HG02840 (cell line): ENCODE results near the gene ANKRD44.

Experiments
- ATAC-seq: cut with Tn5 transposase; IDR thresholded peaks from one replicate; pipeline ENCODE4 v1.9.1; 2021; ENCODE audit warnings: mild to moderate bottlenecking, moderate library complexity, moderate number of reproducible peaks; ENCODE audit not compliant: unreplicated experiment, low FRiP score

The ANKRD44 gene

DNA sequence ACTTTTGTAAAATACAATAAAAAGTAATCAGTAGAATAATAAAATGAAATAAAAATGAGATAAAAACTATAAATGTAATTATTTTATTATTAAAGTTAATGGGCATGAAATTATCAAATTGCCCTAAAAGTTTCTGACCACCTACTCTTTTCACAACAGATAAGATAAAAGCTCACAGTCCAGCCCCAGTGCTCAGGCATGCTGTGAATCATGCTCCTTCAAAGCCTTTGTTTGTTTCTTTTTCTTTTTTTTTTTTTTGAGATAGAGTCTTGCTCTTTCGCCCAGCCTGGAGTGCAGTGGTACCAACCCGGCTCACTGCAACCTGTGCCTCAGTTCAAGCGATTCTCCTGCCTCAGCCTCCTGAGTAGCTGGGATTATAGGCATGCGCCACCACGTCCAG lies 181.7 kb downstream of the ANKRD44 start:
- no peak for ATAC-seq

DNA sequence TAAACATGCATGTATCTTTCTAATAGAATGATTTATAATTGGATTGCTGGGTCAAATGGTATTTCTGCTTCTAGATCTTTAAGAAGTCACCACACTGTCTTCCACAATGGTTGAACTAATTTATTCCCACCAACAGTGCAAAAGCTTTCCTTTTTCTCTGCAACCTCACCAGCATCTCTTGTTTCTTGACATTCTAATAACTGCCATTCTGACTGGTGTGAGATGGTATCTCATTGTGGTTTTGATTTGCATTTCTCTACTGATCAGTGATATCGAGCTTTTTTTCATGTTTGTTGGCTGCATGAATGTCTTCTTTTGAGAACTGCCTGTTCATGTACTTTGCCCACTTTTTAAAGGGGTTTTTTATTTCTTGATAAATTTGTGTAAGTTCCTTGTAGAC lies 182.5 kb downstream of the ANKRD44 start:
- no peak for ATAC-seq

DNA sequence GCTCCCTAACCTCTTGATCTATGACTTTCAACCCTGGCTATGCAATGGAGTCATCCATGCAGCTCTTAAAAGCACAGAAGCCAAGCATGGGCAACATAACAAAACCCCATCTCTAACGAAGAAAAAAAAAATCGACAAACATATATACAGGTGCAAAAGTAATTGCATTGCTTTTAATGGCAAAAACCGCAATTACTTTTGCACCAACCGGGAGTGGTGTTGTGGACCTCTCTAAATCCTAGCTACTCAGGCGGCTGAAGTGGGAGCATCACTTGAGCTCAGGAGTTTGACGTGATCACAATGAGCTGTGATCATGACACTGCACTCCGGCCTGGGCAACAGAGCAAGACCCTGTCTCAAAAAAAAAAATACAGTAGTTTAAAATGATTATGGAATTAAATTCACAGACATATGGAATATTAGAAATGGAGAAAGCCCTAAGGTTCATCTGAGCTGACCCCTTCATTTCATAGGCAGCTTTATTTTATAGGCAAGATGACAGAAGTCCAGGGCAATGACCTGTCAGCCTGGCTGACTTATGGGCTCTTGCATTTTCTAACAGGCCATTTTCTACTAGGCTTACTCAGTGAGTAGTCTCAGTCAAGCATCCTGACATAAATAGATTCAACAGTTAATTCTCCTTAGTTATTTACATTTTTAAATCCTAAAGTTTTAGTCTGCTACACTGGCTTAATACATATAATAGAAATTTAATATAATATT lies 183.8 kb downstream of the ANKRD44 start:
- ATAC-seq, result no peak

DNA sequence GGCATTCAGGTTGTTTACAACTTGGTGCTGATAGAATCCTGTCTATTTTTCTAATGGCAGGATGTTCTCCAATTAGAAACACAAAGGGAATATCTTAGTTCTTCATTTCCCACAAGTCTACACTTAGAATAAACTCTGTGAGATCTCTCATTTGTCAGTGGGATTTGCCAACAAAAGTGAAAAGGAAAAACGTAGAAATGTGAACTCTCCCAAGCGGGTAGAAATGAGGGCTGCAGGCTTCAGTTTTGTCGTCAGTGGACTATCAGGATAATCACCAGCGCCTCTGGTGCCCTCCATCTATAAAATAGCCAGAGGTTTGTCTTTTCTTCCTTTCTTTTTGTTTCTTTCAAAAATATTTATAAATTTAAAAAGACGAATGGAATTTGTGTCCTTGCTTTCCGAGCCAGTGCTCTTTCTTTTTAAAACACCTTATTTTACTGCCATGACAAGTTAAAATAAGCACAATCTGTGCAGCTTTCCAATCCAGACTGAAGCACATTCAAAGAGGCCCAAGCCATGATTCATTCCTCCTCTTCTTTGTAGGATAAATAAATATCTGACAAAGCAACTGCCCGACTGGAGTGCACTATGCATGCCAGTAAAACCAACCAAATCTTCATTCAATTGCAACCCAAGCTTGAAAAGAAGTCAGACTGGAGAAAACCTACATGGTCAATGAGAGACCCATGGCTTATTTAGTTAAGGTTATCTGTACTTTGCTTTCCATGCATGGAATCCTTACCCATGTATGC lies 185.8 kb downstream of the ANKRD44 start:
- ATAC-seq, result no peak

DNA sequence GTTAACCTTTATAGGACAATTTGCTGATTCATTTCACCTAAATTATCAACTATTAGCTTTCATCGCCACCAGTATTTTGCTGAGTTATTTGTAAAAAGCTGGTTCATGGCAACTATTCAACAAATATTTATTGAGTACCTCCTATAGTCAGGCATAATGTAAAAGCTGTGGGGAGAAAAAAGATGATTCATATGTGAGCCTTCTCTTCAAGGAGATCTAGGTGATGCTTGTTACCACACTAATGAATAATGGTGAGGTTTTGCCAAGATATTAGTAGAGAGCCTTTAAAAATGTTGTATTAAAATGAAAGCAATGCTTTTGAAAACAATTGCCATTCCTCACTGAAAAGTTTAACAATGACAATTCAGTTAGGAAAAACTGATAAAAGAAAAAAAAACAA lies 187.8 kb downstream of the ANKRD44 start:
- ATAC-seq, result no peak

DNA sequence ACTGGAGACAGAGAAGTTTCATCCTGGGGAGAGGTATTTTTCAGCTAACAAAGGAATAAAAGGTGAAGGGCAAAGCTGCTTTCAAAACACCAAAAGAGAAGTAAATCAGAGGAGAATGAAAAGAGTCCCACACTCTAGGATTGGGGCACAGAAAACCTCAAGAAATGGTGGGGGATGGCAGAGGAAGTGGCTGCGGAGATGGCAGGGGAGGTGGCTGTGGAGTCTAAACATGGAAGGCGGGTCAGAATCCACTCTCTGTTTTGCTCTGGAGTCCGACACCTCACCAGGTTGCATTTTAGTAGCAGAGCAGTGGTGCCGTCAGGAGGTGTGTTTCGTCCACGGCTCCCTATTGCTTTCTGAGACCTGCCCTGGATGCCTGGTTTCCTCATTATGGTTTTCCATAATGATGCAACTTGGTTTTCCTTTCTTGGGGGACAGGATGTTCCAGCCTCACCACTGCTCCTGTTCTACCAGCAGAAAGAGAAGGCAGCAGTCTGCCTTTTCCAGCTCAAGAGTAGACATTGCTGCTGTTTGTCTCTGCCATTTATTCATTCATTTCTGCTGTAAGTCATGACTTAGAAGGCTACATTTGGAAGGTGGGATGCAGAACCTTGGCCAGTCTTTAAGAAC lies 188.7 kb downstream of the ANKRD44 start:
- ATAC-seq, result no peak

DNA sequence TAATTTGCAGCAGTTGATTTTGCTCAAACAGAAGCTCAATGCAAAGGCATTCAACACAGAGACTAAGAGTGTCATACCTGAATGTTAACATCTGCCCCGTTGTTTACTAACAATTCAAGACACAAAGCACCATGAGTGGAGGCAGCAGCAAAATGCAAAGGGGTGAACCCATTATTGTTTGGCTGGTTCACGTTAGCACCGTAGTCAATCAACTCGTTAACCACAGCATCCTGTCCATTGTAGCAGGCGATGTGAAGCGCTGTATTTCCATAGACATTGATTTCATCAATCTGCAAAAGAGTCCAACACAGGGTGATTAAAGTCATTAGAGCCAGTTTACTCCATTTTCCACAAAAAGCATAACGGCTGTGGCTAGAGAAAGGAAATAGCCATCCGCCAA lies 189.3 kb downstream of the ANKRD44 start:
- no peak for ATAC-seq

DNA sequence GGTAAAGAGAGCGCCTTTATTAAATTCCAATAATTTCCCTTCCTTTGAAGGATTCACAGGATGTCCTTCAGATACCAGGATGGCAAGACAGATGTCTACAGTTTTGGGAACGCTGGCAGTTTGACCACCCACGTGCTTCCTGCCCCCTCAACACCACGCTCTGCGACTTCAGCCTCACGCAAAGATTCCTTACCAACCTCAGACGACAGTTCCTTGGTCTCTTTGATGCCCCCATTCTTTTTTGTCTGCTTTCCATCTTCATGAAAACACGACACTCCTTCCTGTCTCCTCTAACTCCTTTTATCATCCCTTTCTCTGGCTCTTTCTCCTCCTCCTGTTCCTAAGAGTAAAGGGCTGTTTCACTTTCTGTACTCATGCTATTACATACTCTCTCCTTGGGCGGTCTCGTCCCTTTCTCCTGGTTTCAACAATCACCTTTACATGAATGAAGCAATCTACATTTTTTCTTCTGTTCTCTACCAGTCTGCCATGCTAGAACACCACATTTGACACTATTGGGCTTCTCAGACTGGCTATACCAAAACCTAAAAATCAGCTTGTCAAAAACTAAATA lies 194.2 kb downstream of the ANKRD44 start:
- no peak for ATAC-seq

DNA sequence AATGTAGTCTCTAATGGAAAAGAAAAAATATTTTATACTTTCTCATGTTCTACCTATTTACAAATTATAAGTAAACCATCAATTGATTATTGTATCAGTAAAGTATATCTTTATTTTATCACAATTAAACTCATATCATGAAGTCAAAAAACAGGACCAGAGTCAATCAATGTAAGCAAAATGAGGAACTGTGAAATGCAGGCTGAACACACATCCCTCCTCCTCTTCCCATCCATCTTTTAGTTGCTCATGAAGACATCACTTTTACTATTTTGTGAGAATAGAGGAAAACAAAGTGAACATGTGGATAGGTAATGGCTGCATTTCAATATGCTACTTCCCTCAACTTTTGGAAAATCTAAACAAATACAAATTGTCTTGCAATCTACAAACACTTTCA lies 195.3 kb downstream of the ANKRD44 start:
- ATAC-seq, result no peak

DNA sequence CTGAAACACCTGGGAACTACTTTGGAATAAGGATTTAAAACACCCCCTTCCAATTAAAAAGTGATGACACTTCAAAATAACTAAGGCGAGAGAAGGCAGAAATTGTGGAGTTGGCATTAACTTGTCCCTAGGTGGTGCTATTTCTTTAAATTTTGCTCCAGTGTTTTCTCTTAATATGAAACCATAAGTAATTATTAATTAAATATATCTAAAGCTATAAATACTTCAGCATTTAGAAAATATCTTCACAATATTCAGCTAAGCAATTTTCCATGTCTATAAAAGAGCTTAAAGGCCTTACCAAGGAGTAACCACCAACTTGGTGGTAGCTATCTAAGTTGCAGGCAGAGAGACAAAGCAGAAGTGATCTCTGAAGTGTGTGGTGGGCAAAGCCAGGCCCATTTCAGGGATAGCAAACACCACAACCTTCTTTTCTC lies 197.3 kb downstream of the ANKRD44 start:
- no peak for ATAC-seq

DNA sequence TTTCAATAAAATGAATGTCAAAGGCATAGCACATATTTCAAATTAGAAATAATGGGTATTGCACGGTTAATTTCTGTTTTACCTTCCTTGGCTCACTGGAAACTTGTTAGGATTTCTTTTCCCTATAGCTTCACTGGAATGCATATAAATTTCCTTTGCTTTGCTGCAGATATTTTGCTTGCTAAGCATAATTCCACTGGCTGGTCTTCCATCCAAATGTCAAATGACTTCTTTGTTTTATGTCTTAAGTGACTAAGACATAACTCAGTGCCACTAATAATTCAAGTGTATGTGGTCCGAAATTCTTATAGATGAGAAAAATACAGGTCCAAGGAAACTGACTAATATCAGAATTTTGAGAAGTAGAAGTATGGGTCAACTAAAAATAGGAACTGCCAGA lies 201.3 kb downstream of the ANKRD44 start:
- ATAC-seq, result no peak

DNA sequence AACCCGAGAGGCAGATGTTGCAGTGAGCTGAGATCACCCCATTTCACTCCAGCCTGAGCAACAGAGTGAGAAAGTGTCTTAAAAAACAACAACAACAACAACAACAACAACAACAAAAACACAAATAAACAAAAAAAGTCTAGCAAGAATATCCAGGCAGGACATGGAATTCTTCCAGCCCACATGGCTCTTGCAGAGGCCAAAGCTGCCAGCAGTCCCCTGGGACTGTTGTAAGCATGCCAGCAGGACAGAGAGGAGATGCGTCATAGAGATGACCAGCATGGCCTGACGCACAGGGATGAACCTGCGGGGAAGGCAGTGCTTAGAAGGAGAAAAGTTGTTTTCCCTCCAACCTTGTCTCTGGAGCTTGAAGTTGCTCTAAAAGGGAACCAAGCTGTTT lies 201.8 kb downstream of the ANKRD44 start:
- ATAC-seq, result no peak

DNA sequence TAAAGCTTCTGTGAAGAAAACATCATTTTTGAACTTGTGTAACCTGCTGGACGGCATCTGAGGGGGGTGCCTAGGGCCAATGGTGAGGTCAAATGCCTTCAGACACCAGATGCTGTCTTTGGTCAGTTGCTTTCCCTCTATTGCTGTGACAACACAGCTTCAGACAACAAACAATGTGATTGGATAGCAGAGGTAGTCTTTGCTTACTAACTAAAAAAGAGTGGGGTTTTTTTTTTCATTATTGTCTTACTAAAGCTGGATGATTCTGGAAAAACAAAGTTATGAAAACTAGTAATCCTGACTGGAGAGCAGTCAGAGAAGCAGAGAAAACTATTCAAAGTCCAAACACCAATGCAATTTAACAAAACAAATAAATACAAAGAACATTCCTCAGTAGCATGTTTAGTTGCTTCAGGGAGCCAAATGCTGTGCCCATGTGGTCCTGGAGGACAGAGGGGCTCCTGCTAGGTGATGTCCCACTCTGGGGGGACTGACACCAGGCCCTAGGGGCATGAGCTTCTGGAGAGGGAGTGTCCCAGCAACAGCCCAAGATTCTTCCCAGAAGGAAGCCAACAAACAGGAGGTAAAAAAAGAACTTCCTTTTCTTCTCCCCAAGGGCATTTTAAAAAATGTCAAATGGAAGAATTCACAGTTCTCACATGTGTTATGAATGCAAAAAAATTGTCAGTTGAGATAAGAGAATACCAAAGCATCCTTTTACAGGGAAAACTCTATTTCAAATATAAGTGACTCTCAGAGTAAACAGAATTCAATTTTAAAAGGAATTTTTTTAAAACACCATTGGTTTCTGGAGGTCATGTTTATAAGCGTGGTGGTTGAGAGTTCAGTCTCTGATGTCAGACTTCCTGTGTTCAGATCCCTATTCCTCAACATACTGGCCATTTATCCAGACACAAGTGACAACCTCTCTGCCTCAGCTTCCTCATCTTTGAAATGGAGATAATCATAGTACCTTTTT lies 203.0 kb downstream of the ANKRD44 start:
- ATAC-seq, result no peak

DNA sequence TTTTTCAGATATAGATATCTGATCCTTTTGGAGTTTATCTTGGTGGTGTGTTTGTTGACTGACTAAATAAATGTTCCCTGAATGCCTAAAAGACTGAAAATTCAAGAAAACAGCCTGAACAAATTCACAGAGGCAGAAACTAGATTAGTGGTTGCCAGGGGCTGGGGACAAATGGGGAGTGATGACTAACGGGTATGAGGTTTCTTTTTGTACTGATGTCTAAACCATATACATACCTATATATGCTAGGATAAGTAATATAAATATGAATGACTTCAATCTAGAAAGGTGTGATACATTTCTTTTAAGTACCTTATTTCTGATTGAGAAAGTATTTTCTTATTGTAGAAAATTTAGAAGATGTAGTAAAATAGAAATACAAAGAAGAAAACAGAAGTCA lies 207.2 kb downstream of the ANKRD44 start:
- ATAC-seq, result no peak

DNA sequence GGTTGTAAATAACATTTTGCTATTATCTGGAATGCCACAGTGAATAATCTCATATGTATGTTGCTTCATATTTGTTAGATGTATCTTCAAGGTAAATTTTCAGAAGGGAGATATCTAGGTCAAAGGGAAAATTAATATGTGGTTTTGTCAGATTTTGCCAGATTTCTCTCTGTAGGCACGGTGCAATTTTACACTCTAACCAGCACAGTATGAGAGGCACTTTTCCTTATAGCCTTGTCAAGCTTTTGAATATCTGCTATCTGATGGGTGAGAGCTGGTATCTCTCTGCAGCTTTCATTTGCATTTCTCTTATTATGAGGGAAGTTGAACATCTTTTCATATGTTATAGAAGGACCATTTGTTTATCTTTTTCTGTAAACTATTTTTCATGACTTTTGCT lies 208.3 kb downstream of the ANKRD44 start:
- no peak for ATAC-seq

DNA sequence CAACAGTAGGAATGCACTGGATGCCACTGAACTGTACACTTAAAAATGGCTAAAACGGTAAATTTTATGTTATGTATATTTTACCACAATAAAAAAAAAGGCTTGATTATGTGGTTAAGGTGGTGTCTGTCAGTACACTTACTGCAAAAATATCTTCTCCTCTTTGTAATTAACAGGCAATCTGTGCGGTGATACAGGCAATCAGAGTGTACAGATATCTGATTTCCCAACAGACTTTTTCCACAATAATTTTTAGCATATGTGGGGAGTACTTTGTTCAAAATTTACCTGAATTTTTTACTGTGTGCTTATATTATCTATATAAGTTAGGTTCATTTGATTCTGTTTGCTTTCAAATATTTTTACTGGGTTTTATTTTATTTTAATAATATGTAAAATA lies 209.1 kb downstream of the ANKRD44 start:
- no peak for ATAC-seq

DNA sequence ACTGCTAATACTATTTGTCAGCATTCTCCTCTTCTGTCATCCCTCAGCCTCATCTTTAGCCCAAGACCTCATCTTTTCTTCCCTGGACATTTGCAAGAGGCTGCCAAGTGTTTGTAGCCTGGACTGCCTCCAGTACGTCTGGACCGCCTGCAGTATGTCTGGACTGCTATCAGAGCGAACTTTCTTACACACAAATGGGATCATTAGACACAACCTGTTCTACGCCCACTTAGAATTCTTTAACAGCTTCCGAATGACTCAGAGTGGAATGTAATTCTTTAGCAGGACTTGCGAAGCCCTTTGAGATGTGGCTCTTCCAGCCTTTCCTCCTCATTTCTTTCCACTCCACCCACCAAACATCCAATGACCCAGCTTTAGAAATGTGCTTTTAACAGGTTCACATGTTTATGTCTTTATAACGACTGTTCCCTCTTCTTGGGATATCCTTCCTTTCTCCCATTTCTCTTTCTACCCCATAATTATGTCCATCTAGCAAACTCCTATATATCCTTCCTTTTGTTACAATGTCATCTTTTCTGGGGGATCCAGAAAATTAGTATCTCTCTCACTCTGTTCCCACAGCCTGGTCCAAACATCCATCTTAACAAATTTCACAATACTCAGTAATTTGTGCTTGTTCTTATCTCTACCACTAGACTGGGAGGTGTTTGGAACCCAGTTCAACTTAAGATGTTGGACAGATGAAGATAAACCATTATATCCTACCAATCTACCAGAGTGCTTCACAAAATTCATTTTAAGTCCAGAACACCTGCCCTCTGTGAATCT lies 212.8 kb downstream of the ANKRD44 start:
- ATAC-seq, result no peak

DNA sequence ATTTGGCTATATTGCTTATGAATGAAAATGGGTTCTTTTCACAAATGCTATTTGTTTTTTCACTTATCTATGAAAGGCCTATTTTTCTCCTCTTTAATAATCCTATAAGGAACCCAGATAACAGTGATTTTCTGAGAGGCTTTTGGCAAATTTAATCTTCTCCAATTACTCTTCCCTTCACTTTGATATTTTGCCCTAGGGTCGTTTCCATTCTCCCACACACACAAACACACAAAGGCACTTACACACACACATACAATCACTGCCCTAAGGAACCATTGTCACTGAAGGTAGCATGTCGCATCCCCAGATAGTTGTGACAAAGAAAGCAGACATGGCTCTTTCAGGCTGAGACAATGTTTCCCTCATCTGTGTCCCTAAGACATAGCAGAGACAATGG lies 213.9 kb downstream of the ANKRD44 start:
- ATAC-seq, result no peak

DNA sequence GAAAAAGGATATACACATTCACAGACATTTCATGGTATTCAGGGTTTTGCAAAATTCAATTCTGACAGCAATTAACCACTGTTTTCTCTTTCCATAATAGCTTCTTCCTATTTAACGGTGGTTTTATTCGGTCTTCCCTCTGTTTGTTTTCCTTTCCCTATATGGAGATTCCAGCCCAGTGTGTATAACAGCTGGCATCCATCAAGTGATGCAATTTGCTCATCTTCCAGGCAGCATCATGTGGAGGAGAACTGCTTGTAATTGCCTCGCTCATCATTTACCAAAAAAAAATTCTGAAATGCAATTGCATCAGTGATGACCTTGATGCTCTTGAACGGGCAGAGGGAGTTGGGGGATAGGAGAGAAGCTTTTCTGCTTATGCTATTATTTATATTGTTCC lies 218.1 kb downstream of the ANKRD44 start:
- no peak for ATAC-seq
